ENCODE data around the gene NOCT. TPM values are rescaled to one million over a fixed set of nuclear protein-coding genes. Genes with fewer than 3 reads are reported as not detected.

NOCT gene
- polyA plus RNA-seq, 1 donor from 2014 or later, result 5.1 TPM

GRCh38 chr4:138979742-138980141 lies 35.8 kb upstream of the NOCT start:
- Histone ChIP-seq H3K4me2 (ENCODE audit: low read length) (no peak overlapping the region), H3K9me2 (ENCODE audit: insufficient read depth, low read length) (no peaks in the 10 kb centered on the region), H2AFZ (ENCODE audit: low read depth, low read length) (no peak overlapping the region), H3K36me3 (ENCODE audit: insufficient read depth, low read length) (no peaks in the 10 kb centered on the region), H4K20me1 (ENCODE audit: insufficient read depth) (no peaks in the 10 kb centered on the region), H3K9me3 (ENCODE audit: low read length) (no peaks in the 10 kb centered on the region), H3K27ac (ENCODE audit: low read length) (no peak overlapping the region), H3K27me3 (ENCODE audit: insufficient read depth, low read depth, low read length) (no peaks in the 10 kb centered on the region), H3K9ac (ENCODE audit: low read length) (no peak overlapping the region), H3F3A (ENCODE audit: insufficient read depth, low read length, poor library complexity, severe bottlenecking) (no peaks in the 10 kb centered on the region), H3K79me2 (replicated peaks; ENCODE audit: insufficient read depth, low read length) (no peaks in the 10 kb centered on the region), H3K4me3 (ENCODE audit: low read length) (no peak overlapping the region)
- TF ChIP-seq TAF1 (IDR thresholded peaks at IDR 0.05; ENCODE audit: low read depth) (no peak), EP300 (conservative IDR thresholded peaks at IDR 0.05; ENCODE audit: poor library complexity, severe bottlenecking) (no peak), REST (IDR thresholded peaks at IDR 0.05; ENCODE audit: borderline replicate concordance) (no peak), EZH2 (IDR thresholded peaks at IDR 0.05; ENCODE audit: borderline replicate concordance, insufficient read depth, low read length, poor library complexity, severe bottlenecking) (no peak), SMC3 (conservative IDR thresholded peaks at IDR 0.05; ENCODE audit: poor library complexity) (no peak), CTCF (IDR thresholded peaks at IDR 0.05; ENCODE audit: poor library complexity, severe bottlenecking) (no peak), POLR2AphosphoS5 (IDR thresholded peaks at IDR 0.05) (no peak), RAD21 (conservative IDR thresholded peaks at IDR 0.05) (no peak), MXI1 (conservative IDR thresholded peaks at IDR 0.05; ENCODE audit: poor library complexity, severe bottlenecking) (no peak)

DNA sequence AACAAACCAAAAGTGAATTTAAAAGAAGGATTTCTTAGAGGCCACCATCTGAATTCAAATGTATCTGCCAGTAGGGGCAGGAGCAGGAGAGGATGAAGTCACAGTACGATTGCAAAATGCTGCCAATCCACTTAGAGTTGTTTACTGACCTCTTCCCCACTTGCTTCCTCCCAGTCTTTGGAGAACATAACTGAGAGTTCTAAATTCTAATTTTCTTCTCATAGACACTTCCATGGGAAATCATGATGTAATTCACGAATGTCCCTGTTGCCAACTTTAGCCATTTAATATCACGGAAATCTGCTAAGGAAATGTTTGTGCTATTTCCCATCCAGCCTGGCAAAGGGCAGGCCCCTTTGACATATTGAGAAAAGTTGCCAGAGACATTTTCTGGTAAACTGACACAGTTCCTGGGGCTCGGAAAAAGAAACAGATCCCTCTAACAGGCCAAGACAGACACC lies 33.6 kb upstream of the NOCT start:
- H2AFZ ChIP-seq (ENCODE audit: low read depth, low read length), result no peak overlapping the region
- H3K36me3 ChIP-seq (ENCODE audit: insufficient read depth, low read length), result no peaks in the 10 kb centered on the region
- TF ChIP-seq REST (IDR thresholded peaks at IDR 0.05; ENCODE audit: borderline replicate concordance) (no peak), POLR2AphosphoS5 (IDR thresholded peaks at IDR 0.05) (no peak), RAD21 (conservative IDR thresholded peaks at IDR 0.05) (no peak), MXI1 (conservative IDR thresholded peaks at IDR 0.05; ENCODE audit: poor library complexity, severe bottlenecking) (no peak), CTCF (IDR thresholded peaks at IDR 0.05; ENCODE audit: poor library complexity, severe bottlenecking) (no peak), TAF1 (IDR thresholded peaks at IDR 0.05; ENCODE audit: low read depth) (no peak), EP300 (conservative IDR thresholded peaks at IDR 0.05; ENCODE audit: poor library complexity, severe bottlenecking) (no peak), EZH2 (IDR thresholded peaks at IDR 0.05; ENCODE audit: borderline replicate concordance, insufficient read depth, low read length, poor library complexity, severe bottlenecking) (no peak), SMC3 (conservative IDR thresholded peaks at IDR 0.05; ENCODE audit: poor library complexity) (no peak)
- no peaks in the 10 kb centered on the region for H3F3A ChIP-seq (ENCODE audit: insufficient read depth, low read length, poor library complexity, severe bottlenecking)
- no peaks in the 10 kb centered on the region for H3K27me3 ChIP-seq (ENCODE audit: insufficient read depth, low read depth, low read length)
- no peak overlapping the region for H3K4me2 ChIP-seq (ENCODE audit: low read length)
- no peak overlapping the region for H3K27ac ChIP-seq (ENCODE audit: low read length)
- H3K79me2 ChIP-seq (replicated peaks; ENCODE audit: insufficient read depth, low read length), result no peaks in the 10 kb centered on the region
- no peaks in the 10 kb centered on the region for H3K9me3 ChIP-seq (ENCODE audit: low read length)
- no peak overlapping the region for H3K4me3 ChIP-seq (ENCODE audit: low read length)
- no peak overlapping the region for H3K9ac ChIP-seq (ENCODE audit: low read length)
- H4K20me1 ChIP-seq (ENCODE audit: insufficient read depth), result no peaks in the 10 kb centered on the region
- no peaks in the 10 kb centered on the region for H3K9me2 ChIP-seq (ENCODE audit: insufficient read depth, low read length)
